Limb (tissue), 2 donors: ENCODE measurements around the gene TOMM40.
"Not testable (repeated sequence)": the region's sequence is repeated elsewhere in the genome, so short reads cannot be mapped to it uniquely, and the experiment has no call there.

Source experiments
- DNase-seq, 2 donors: peaks; one replicate each; pipeline ENCODE4 v3.0.0-alpha.2; 2016; ENCODE audit errors: extremely low spot score in 2 of 2

The TOMM40 gene

DNA sequence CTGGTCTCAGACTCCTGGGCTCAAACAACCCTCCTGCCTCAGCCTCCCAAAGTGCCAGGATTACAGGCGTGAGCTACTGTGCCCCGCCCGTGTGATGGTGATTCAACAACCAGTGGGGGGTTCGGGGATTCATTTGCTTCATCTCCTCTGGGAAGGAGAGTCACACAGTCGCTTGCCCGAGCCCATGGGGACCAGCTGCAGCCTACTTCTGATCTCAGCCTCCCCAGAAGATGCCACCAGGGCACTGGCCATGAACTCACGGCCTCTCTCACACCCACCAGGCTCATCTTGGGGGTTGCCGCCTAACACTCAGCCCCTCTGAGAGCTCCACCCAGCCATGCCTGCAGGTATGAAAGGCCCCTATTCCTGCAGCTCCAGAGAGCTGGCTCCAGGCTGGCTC lies 6.8 kb downstream of the TOMM40 start:
- DNase-seq: no peak

DNA sequence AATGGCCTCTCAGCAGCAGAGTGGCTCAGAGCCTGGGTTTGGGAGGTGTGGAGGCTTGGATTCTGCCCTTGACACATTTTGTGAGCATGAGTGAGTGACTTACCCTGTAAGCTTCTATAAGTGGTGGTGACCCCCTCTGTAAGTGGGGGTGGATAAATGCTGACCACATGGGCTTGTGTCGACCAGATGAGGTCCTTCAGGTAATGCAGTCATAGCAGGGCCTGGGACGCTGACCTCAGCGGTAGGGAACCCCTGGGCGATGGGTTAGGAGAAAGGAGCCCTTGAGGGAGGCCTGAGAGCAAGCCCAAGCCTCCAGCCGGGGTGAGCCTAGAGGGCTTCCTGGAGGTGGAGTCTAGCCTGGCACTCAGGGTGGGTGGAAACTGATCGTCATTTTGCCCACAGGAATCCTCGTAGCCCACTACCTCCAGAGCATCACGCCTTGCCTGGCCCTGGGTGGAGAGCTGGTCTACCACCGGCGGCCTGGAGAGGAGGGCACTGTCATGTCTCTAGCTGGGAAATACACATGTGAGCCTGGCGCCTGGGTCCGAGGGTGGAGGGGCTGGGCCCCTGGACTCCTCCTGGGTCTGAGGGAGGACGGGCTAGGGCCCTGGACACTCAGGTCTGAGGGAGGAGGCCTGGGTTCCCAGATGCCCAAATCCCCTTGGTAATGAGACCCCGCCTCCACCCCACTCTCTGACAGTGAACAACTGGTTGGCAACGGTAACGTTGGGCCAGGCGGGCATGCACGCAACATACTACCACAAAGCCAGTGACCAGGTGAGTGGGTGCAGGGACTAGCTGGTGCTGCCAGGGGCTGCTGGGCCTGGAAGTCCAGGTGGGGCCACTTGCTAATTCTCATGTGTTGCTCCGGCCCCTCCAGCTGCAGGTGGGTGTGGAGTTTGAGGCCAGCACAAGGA lies 9.5 kb downstream of the TOMM40 start:
- no peak for DNase-seq

DNA sequence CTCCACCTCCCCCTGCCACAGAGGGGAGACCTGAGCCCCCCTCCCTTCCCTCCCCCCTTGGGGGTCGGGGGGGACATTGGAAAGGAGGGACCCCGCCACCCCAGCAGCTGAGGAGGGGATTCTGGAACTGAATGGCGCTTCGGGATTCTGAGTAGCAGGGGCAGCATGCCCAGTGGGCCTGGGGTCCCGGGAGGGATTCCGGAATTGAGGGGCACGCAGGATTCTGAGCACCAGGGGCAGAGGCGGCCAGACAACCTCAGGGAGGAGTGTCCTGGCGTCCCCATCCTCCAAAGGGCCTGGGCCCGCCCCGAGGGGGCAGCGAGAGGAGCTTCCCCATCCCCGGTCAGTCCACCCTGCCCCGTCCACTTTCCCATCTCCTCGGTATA lies 12.2 kb downstream of the TOMM40 start:
- DNase-seq: no peak

DNA sequence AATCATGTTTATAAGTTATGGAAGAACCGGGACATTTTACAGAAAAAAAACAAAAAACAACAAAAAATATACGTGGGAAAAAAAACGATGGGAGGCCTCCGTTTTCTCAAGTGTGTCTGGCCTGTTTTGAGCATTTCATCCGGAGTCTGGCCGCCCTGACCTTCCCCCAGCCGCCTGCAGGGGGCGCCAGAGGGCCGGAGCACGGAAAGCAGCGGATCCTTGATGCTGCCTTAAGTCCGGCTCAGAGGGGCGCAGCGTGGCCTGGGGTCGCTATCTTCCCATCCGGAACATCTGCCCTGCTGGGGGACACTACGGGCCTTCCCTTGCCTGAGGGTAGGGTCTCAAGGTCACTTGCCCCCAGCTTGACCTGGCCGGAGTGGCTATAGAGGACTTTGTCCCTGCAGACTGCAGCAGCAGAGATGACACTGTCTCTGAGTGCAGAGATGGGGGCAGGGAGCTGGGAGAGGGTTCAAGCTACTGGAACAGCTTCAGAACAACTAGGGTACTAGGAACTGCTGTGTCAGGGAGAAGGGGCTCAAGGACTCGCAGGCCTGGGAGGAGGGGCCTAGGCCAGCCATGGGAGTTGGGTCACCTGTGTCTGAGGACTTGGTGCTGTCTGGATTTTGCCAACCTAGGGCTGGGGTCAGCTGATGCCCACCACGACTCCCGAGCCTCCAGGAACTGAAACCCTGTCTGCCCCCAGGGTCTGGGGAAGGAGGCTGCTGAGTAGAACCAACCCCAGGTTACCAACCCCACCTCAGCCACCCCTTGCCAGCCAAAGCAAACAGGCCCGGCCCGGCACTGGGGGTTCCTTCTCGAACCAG lies 12.8 kb downstream of the TOMM40 start:
- peak; percentile 44 to 89 for DNase-seq

DNA sequence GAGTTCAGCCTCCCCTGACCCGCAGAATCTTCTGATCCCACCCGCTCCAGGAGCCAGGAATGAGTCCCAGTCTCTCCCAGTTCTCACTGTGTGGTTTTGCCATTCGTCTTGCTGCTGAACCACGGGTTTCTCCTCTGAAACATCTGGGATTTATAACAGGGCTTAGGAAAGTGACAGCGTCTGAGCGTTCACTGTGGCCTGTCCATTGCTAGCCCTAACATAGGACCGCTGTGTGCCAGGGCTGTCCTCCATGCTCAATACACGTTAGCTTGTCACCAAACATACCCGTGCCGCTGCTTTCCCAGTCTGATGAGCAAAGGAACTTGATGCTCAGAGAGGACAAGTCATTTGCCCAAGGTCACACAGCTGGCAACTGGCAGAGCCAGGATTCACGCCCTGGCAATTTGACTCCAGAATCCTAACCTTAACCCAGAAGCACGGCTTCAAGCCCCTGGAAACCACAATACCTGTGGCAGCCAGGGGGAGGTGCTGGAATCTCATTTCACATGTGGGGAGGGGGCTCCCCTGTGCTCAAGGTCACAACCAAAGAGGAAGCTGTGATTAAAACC lies 13.5 kb downstream of the TOMM40 start:
- no peak for DNase-seq

DNA sequence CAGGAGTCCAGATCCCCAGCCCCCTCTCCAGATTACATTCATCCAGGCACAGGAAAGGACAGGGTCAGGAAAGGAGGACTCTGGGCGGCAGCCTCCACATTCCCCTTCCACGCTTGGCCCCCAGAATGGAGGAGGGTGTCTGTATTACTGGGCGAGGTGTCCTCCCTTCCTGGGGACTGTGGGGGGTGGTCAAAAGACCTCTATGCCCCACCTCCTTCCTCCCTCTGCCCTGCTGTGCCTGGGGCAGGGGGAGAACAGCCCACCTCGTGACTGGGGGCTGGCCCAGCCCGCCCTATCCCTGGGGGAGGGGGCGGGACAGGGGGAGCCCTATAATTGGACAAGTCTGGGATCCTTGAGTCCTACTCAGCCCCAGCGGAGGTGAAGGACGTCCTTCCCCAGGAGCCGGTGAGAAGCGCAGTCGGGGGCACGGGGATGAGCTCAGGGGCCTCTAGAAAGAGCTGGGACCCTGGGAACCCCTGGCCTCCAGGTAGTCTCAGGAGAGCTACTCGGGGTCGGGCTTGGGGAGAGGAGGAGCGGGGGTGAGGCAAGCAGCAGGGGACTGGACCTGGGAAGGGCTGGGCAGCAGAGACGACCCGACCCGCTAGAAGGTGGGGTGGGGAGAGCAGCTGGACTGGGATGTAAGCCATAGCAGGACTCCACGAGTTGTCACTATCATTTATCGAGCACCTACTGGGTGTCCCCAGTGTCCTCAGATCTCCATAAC lies 14.5 kb downstream of the TOMM40 start, which contains the start of gene APOE:
Gene APOE, plus strand, starts transcription at position 360 of the 724 bp plus-strand sequence. CDS start 829 bp downstream, outside the sequence.
- peak in 1 of 2 donors; percentile 50 for DNase-seq

DNA sequence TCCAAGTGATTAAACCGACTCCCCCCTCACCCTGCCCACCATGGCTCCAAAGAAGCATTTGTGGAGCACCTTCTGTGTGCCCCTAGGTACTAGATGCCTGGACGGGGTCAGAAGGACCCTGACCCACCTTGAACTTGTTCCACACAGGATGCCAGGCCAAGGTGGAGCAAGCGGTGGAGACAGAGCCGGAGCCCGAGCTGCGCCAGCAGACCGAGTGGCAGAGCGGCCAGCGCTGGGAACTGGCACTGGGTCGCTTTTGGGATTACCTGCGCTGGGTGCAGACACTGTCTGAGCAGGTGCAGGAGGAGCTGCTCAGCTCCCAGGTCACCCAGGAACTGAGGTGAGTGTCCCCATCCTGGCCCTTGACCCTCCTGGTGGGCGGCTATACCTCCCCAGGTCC lies 16.6 kb downstream of the TOMM40 start:
- no peak for DNase-seq

DNA sequence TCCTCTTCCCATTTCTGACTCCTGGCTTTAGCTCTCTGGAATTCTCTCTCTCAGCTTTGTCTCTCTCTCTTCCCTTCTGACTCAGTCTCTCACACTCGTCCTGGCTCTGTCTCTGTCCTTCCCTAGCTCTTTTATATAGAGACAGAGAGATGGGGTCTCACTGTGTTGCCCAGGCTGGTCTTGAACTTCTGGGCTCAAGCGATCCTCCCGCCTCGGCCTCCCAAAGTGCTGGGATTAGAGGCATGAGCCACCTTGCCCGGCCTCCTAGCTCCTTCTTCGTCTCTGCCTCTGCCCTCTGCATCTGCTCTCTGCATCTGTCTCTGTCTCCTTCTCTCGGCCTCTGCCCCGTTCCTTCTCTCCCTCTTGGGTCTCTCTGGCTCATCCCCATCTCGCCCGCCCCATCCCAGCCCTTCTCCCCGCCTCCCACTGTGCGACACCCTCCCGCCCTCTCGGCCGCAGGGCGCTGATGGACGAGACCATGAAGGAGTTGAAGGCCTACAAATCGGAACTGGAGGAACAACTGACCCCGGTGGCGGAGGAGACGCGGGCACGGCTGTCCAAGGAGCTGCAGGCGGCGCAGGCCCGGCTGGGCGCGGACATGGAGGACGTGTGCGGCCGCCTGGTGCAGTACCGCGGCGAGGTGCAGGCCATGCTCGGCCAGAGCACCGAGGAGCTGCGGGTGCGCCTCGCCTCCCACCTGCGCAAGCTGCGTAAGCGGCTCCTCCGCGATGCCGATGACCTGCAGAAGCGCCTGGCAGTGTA lies 17.2 kb downstream of the TOMM40 start:
- no peak for DNase-seq

DNA sequence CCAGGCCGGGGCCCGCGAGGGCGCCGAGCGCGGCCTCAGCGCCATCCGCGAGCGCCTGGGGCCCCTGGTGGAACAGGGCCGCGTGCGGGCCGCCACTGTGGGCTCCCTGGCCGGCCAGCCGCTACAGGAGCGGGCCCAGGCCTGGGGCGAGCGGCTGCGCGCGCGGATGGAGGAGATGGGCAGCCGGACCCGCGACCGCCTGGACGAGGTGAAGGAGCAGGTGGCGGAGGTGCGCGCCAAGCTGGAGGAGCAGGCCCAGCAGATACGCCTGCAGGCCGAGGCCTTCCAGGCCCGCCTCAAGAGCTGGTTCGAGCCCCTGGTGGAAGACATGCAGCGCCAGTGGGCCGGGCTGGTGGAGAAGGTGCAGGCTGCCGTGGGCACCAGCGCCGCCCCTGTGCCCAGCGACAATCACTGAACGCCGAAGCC lies 17.8 kb downstream of the TOMM40 start:
- no peak for DNase-seq

DNA sequence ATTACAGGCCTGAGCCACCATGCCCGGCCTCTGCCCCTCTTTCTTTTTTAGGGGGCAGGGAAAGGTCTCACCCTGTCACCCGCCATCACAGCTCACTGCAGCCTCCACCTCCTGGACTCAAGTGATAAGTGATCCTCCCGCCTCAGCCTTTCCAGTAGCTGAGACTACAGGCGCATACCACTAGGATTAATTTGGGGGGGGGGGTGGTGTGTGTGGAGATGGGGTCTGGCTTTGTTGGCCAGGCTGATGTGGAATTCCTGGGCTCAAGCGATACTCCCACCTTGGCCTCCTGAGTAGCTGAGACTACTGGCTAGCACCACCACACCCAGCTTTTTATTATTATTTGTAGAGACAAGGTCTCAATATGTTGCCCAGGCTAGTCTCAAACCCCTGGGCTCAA lies 18.7 kb downstream of the TOMM40 start:
- no peak for DNase-seq

DNA sequence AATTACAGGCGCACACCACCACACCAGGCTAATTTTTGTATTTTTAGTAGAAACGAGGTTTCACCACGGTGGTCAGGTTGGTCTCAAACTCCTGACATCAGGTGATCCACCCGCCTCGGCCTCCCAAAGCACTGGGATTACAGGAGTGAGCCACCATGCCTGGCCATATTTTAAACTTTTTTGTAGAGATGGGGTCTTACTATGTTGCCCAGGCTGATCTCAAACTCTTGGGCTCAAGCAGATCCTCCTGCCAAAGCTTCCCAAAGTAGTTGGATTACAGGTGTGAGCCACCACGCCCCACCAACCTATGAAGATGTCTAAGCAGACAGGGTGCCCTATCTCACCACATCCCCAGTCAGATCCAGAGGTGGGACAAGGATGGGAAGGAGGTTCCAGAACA lies 20.8 kb downstream of the TOMM40 start:
- not testable (repeated sequence) for DNase-seq

DNA sequence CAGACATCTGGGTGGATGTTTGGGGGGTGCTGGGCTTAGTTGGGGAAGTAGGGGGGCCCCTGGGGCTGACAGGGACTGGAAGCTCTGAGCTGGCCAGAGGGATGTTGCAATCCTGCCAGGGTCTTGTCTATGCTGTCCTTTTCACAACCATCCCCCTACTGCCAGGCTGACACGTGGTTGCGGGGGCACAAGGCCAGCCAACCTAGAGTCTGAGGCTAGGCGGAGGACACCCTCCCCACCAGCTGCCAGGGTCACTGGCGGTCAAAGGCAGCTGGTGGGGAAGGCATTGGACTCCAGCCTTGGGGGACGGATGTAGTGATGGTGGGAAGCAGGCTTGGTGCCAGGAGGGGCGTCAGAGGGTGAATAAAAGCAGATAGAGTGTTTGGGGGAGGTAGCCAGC lies 21.8 kb downstream of the TOMM40 start:
- DNase-seq: no peak

DNA sequence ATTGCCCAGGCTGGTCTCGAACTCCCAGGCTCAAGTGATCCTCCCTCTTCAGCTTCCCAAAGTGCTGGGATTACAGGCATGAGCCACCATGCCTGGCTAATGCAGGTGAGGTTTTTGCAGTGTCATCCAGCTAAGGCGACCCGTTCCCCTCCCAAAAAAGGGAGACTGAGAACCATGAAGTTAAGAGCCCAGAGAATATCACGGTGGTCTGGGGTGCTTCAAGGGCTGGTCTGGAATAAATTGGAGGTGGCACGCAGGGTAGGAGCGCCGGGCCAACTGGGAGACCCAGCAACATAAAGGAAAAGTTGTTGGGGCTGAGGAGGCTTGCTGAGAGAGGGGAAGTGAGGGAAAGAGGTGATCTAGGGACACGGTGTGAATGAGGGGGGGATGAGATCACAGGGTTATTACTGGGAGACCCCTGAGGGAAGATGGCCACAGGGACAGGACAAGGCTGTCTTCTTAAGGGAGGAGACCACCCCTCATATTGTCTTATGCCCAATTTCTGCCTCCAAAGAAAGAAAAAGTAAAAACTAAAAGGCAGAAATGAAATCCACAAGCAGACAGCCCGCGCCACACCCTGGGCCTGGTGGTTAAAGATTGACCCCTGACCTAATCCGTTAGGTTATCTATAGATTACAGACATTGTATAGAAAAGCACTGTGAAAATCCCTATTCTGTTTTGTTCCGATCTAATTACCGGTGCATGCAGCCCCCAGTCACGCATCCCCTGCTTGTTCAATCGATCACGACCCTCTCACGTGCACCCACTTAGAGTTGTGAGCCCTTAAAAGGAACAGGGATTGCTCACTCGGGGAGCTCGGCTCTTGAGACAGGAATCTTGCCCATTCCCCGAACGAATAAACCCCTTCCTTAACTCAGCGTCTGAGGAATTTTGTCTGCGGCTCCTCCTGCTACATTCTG lies 22.7 kb downstream of the TOMM40 start:
- DNase-seq: not testable (repeated sequence)

DNA sequence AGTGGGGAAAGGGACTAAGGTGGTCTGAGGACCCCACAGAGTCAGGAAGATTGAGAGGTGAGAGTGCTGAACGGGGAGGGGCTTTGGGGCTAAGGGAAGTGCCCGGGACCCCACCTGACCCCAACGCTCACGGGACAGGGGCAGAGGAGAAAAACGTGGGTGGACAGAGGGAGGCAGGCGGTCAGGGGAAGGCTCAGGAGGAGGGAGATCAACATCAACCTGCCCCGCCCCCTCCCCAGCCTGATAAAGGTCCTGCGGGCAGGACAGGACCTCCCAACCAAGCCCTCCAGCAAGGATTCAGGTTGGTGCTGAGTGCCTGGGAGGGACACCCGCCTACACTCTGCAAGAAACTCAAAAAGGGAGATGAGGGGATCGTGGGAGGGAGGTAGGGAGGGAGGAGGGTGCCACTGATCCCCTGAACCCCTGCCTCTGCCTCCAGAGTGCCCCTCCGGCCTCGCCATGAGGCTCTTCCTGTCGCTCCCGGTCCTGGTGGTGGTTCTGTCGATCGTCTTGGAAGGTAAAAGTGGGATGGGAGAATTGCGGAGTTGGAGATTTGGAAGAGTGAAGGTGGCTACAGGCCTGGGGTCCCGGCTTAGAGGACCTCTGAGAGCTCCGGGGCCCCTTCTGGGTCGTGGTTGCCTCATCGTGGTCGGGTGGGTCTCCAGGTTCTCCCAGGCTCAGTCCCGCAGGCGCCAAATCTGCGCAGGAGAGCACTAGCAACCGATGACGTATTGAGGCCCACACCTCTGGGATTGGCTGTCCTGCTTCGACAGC lies 23.6 kb downstream of the TOMM40 start, which contains the start of gene APOC1:
Gene APOC1, plus strand, starts transcription at position 176 of the 774 bp plus-strand sequence. Its CDS starts 284 bp downstream, at position 460.
- DNase-seq: peak; percentile 89 to 94

DNA sequence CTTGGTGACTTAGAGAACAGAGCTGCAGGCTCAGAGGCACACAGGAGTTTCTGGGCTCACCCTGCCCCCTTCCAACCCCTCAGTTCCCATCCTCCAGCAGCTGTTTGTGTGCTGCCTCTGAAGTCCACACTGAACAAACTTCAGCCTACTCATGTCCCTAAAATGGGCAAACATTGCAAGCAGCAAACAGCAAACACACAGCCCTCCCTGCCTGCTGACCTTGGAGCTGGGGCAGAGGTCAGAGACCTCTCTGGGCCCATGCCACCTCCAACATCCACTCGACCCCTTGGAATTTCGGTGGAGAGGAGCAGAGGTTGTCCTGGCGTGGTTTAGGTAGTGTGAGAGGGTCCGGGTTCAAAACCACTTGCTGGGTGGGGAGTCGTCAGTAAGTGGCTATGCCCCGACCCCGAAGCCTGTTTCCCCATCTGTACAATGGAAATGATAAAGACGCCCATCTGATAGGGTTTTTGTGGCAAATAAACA lies 33.2 kb downstream of the TOMM40 start:
- DNase-seq: no peak

DNA sequence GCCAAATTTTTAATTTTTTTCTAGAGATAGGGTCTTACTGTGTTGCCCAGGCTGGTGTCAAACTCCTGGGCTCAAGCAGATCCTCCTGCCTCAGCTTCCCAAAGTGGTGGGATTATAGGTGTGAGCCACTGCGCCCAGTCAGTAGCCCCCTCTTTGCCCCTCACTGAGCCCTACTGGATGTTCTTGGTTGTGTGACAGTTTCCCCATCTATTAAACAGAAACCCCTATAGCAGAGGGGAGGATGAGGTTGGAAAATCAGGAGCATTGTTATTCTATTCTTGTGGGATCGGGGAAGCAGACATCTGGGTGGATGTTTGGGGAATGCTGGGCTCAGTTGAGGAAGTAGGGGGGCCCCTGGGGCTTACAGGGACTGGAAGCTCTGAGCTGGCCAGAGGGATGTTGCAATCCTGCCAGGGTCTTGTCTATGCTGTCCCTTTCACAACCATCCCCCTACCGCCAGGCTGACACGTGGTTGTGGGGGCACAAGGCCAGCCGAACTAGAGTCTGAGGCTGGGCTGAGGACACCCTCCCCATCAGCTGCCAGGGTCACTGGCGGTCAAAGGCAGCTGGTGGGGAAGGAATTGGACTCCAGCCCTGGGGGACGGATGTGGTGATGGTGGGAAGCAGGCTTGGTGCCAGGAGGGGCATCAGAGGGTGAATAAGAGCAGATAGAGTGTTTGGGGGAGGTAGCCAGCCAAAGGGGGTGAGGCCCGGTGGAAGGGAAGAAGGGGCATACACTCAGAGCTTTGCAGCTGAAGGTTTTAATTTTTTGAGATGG lies 34.2 kb downstream of the TOMM40 start:
- DNase-seq: peak in 1 of 2 donors; percentile 39

DNA sequence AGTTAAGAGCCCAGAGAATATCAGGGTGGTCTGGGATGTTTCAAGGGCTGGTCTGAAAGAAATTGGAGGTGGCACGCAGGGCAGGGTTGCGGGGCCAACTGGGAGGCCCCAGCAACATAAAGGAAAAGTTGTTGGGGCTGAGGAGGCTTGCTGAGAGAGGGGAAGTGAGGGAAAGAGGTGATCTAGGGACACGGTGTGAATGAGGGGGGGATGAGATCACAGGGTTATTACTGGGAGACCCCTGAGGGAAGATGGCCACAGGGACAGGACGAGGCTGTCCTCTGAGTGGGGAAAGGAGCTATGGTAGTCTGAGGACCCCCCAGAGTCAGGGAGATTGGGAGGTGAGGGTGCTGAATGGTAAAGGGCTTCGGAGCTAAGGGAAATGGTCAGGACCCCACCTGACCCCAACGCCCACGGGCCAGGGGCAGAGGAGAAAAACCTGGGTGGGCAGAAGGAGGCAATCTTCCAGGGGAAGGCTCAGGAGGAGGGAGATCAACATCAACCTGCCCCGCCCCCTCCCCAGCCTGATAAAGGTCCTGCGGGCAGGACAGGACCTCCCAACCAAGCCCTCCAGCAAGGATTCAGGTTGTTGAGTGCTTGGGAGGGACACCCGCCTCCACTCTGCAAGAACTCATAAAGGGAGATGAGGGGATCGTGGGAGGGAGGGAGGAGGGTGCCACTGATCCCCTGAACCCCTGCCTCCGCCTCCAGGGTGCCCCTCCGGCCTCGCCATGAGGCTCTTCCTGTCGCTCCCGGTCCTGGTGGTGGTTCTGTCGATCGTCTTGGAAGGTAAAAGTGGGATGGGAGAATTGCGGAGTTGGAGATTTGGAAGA lies 35.4 kb downstream of the TOMM40 start:
- DNase-seq: not testable (repeated sequence)
